NCI-H345 treated with DMSO at 0.1 percent for 48 hours (cell line): ENCODE data around the gene APOC3.
"Not testable (repeated sequence)": the region's sequence is repeated elsewhere in the genome, so short reads cannot be mapped to it uniquely, and the experiment has no call there.

Experiments
- DNase-seq: peaks from one replicate; lab custom pipeline; 2025; ENCODE audit not compliant: unreplicated experiment; lab: John Stamatoyannopoulos, UW

Gene APOC3

DNA sequence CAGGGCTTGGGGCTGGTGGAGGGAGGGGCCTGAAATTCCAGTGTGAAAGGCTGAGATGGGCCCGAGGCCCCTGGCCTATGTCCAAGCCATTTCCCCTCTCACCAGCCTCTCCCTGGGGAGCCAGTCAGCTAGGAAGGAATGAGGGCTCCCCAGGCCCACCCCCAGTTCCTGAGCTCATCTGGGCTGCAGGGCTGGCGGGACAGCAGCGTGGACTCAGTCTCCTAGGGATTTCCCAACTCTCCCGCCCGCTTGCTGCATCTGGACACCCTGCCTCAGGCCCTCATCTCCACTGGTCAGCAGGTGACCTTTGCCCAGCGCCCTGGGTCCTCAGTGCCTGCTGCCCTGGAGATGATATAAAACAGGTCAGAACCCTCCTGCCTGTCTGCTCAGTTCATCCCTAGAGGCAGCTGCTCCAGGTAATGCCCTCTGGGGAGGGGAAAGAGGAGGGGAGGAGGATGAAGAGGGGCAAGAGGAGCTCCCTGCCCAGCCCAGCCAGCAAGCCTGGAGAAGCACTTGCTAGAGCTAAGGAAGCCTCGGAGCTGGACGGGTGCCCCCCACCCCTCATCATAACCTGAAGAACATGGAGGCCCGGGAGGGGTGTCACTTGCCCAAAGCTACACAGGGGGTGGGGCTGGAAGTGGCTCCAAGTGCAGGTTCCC lies at the start of gene APOC3:
APOC3 (plus strand) TSS at position 383 of the 659 bp plus-strand sequence. CDS start 676 bp downstream, outside the sequence.
- no peak for DNase-seq

DNA sequence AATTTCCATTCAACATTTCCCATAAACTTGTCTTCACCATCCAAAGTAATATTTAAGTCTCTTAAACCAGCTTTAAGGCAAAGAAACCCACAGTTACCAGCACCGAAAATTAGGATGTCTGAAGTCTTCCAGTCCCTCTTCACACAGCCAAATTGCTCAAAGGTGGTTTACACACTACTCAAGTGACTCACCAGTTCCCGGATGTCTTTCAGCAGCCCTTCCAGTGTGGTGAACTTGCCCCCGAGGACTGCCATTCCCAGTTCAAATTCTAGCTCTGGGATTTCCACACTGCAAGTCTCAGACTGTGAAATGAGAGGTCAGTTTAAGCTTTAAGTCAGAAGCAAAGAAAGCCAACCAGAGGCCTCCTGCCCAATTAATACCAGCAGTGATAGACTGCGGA lies 47.0 kb upstream of the APOC3 start:
- no peak for DNase-seq

DNA sequence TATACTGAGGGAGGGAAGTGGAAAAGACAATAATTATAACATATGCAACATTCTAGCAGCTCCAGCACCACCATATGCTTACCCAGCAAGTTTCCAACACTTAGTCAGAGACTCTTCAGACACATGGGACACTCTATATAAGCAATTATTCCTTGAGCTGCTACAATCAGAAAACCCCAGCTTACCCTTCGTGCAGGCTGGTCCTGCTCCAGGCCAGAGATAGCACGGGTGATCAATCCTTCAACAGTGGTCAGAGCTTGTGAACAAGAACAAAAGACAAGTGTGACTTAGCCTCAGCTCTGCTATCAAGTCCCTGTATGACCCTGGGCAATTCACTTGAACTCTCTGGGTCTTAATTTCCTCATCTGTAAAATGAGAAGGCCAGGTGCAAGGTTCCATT lies 43.4 kb upstream of the APOC3 start:
- DNase-seq: no peak

DNA sequence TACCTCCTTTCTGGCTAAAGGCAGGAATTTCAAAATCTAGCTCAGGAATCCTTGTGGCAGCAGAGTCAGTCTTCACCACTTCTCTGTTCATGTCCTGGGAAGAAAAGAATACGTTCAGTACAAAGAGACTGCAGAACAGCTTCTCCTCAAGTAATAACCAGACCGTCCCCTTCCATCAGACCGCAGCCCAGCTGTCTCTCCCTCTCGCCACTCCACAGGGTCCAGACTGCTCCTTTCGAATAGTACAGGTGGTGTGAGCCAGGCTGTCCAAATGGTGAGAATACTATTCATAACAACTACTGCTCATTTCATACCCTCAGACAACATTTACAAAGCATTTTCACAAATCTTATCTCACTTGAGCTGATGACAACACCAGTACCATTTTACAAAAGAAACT lies 42.7 kb upstream of the APOC3 start:
- DNase-seq: no peak

DNA sequence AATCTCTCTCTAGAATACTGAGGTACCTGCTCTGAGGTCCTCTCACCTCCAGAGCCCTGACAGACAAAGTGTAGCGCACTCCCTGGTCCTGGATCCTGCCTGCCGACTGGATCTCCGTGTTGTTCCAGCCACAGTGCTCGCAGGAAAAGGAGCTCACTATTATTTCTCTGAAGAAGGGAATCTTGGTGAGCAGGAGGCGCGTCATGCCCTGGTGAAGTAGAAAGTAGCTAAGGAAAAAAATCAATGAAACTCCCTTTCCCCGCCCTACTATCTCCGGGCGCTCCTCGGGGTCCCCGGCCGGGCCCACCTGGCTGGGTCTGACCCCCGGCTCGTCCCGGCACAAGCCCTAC lies 42.3 kb upstream of the APOC3 start:
- DNase-seq: no peak

DNA sequence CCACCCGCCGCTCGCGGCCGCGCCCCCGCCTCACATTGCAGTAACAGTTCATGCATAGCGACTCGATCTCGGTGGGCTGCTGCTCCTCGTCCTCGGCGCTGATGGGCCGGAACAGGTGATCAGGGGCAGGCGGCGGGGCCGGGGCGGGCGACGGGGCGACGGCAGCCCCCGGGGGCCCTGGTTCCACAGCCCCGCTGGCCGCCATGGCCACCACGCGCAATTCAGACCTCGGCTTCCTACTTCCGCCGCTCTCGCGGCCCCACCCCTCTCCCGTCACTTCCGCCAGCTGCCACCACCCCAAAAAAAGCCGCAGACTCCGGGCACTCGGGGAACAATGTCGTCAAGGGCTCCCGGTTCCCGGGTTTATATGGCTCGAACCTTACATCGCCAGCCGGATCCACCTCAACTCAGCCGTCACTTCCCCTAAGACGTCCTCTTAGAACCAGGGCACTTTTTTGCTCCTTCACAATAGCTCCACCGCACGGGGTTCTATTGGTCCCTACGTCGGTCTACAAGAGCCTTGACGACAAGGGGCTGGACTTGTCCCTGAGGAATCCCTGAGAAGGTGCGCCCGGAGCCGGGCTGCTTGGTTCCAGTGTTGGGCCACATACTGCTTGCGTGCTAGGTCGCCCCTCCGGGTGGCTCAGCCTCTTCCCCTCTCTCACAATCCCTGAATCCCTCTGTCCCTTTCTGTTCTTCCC lies 41.8 kb upstream of the APOC3 start, which contains the start of gene ZPR1:
ZPR1 (minus strand) TSS at position 238 of the 701 bp plus-strand sequence; CDS start at position 205, 33 bp downstream.
- DNase-seq: peak; percentile 75

DNA sequence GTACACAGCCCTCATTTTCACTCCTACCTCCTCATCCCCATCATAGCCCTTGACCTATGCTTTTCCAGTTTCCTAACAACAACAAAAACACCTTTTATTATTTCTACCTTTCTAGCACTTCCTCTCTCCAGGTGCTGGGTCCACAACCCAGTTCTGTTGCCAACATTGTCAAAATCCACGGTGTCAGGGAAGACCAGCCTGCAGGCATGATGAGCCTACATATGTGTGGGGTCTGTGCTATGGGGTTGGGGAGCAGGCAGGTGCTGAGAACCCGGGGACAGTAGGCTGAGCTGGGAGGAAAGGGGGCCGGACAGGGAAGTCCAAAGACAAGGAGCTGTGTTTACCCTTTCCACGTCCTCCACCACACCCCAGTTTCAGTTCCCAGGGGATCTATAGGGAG lies 41.2 kb upstream of the APOC3 start:
- no peak for DNase-seq

DNA sequence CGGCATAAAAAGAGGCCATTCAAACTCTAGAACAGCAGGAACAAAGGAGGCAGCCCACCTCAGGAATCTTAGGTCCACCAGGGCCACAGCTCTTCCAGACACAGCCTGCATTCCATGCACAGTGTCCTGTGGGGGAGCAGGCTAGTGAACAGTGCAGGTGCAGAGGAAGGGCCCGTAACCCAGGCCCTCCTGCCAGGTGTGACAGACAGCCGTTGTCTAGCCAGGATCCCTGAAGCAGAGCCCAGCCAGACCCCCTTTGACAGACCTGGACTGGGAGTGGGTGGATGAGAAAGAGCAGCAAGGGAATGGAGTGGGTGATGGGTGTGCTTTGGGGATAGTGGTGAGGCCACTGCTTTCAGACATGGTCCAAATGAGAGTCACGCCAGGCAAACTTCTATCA lies 40.7 kb upstream of the APOC3 start:
- DNase-seq: no peak

DNA sequence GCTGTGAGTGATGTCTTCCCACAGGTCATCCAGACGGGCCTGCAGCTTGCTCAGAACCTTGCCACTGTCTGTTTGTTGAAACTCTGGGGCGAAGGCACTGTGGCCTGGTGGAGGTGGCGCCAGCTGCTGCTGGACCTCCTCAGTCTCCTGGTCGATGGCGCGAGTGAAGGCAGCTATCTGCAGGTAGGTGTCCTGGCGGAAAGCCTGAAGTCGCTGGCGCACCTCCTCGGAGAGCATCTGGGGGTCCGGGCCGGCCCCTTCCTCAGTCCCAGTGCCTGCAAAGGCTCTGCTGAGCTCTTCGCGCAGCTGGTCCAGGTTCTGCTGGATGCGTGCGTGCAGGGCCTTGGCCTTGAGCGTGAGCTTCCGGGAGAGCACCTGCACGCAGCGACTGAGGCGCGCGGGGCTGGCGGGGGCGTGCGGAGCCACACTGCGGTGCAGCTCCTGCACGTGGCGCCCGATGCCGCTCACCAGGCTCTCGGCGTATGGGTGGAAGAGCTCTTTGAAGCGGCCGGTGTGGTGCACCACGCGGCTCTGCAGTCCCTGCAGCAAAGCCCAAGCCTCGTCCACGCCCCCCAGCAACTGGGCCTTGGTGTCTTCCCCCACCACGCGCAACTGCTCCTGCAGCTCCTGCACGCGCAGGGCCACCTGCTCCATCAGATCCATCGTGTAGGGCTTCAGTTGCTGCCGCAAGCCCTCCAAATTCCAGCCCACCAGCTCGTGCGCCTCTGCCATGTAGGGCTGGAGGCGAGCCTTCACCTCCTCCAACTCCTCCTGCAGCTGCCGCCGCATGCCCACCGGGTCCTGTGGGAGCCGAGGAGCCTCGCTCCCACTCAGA lies 39.3 kb upstream of the APOC3 start:
- no peak for DNase-seq

DNA sequence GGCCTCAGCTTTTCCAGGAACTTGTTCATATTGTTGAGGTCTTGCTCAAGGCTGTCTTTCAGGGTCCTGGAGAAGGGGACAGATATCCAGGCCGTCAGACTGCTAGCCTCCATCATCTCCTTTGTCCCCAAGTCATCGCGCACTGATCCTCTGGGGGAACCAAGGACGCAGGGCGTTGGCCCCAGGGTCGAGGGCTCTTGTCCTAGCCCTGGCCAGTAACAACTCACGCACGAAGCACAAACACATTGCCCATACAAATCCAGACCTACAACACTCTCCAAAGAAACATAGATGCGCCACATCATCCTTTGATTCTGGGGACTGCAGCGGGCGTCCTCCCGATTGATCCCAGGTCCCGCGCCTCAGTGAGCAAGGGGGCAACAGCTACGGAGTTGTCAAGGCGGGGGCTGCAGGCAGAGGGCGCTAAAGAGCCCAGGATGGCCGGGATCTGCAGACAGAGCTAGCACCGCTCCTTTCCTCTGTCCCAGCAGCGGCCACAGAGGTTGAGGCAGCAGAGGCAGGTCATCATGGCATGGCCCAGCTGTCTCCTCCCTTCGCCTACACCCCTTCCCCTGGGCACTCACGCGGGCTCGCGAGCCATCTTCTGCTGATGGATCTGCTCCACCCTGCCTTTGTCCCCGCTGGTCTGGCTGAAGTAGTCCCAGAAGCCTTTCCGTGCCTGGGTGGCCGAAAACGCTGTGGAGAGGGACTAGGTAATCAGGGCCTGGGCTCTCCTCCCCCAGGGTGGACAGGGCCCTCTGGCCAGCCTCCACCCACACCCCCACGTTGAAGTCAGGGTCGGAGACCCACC lies 38.5 kb upstream of the APOC3 start:
- peak; percentile 40 for DNase-seq

DNA sequence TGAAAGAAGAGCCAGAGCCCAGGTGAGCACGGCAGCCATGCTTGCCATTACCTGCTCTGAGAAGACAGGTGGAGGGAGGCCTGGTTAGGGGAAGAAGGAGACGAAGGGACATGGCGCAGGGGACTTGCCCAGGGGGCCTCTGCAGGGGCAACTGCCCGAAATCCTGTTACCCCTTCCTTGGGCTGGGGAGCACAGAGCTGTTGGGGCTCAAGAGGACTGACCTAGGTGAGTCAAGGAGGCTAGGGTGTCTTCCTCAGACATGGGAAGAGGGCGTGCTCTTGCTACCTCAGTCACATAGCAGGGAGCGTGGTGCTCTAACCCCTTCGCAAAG lies 37.9 kb upstream of the APOC3 start, which contains the start of gene APOA5:
APOA5 (minus strand) TSS at position 67 of the 331 bp plus-strand sequence; CDS start at position 48, 19 bp downstream.
- no peak for DNase-seq

DNA sequence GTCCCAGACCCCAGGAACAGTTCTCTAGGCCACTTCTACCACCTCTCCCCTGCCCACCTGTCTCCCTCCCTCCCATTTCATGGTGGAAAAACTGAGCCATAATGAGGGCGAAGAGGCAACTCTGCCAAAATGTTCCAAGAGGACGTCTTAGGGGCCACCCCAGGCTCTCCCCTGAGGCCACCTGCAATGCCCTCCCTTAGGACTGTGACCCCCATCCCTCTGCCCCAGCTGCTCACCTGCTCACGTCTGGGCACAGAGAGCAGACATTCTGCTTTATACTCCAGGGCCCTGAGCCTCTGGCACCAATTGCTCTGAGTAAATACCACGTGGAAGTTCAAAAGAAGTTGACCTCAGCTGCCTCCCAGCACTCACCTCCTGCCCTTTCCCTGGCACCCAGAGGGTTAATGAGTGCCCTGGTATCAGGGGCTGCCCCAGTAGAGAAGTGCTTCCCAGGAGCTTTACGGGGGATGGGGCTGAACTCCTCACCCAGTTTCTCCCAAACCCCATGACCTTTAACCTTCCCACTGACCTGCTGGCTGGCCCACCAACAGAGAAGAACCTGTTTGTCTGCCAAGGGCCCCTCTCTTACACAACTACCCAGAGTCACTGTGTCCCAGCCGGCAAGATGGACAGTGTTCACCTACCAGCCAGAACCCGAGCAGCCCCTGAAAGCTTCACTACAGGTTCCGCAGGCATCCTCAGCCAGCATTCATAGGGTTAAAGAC lies 37.4 kb upstream of the APOC3 start:
- no peak for DNase-seq

DNA sequence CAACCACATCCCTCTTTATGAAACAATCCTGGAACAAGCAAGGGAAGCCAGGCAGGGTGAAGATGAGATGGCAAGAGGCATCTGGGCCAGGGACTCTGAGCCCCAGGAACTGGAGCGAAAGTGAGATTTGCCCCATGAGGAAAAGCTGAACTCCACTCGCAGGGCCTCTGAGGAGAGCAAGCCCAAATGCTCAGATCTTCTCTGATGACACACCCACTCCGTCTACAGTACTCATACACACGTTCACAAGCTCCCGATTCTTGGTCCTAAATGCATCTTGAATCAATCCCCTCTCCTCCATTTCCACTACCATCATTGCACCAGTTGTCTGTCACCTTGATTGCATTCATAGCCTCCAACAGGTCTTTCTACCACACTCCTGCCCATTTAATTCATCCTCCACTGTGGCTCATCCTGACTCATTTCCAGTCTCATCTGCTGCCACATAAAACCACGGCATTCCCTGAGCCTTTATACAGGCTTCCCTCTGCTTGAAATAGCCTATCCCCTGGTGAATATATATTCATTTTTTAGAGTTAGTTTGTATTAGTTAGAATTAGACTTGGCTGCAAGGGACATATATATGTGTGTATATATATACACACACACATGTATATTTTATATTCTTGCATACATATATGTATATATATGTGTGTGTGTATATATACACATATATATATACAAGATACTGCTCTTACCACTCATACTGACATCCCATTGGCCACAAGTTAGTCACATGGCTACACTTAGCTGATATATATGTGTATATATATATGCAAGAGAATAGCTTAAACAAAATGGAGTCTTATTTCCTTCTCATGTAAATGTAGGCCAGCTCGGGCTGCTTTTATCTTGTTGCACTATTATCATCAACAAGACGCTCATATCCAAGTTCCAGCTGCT lies 36.6 kb upstream of the APOC3 start:
- DNase-seq: no peak

DNA sequence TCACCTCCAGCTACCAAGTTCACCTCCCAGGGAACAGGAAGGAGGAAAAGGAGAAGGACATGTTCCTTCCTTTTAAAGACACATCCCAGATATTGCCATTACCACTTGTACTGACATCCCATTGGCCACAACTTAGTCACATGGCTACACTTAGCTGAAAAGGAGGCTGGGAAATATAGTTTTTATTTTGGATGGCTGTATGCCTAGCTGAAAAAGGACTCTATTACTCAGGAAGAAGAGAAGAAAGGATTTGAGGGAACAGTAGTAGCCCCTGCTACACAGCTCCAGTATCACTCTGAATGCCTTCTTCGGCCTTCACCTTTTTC lies 36.0 kb upstream of the APOC3 start:
- DNase-seq: no peak

DNA sequence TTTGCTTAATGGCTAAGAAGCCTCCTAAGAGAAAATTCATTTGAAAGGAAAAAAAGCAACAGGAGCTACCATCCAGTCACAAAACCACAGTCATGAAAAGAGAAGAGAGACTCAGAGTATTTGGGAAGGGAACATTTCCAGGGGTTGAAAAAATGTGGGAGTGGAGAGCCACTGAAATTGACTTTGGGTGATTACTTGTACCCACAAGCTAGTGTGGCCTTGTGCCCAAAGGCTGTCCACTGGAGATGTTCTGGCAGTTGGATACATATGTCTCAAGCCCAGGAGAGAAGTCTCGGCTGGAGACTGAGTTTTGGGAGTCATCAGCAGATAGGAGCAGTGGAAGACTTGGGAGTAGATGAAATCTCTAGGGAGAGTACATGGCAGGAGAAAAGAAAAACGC lies 34.9 kb upstream of the APOC3 start:
- no peak for DNase-seq

DNA sequence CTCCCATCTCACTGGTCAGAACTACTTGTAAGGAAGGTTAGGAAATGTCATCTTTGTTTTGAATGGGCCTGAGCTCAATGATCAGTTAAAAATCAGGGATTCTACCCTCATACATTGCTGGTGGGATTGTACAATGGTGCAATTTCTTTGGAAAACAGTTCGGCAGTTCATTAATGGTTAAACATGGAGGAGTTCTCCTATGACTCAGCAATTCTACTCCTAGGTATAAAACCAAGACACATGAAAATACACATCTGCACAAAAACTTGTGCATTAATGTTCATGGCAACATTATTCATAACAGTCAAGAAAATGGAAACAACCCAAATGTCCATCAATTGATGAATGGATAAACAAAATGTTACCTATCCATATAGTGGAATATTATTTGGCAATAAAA lies 33.2 kb upstream of the APOC3 start:
- DNase-seq: no peak

DNA sequence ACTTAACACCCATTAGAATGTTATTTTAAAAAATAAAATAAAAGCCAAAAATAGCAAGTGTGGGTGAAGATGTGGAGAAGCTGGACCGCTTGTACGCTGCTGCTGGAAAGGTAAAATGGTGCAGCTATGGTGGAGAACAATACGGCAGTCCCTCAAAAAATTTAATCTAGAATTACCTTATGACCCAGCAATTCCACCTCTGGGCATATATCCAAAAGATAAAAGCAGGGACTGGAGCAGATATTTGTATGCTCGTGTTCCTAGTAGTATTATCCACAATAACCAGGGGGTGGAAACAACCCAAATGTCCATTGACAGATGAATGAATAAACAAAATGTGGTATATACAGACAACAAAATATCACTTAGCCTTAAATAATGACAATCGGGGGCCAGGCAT lies 31.9 kb upstream of the APOC3 start:
- no peak for DNase-seq

DNA sequence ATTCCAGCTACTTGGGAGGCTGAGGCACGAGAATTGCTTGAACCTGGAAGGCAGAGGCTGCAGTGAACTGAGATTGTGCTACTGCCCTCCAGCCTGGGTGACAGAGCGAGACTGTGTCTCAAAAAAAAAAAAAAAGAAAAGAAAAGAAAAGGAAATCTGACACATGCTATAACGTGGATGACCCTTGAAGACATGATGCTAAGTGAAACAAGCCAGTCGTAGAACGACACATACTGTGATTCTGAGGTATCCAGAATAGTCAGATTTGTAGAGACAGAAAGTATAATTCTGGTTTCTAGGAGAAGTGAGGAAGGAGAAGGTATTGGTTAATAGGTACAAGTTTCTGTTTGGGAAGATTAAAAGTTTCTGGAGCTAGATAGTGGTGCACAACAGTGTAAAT lies 31.3 kb upstream of the APOC3 start:
- no peak for DNase-seq

DNA sequence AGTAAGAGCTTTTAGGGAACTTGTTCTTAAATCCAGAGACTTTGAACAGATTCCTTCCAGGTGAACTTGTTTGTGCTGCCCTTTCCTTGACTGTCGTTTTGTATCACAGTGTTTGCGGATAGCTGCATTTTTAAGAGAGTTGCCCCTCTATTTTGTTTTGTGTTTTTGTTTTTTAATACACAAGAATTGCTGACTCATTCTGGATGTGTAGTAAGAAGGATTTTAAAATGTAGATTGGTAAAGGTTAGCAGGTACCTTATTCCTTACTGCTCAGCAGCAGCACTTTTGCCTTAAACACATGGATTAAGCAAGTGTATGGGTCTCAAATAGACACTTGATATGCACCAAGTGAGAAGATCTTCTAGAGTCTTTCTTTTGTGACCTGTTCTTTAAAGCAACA lies 29.1 kb upstream of the APOC3 start:
- no peak for DNase-seq

DNA sequence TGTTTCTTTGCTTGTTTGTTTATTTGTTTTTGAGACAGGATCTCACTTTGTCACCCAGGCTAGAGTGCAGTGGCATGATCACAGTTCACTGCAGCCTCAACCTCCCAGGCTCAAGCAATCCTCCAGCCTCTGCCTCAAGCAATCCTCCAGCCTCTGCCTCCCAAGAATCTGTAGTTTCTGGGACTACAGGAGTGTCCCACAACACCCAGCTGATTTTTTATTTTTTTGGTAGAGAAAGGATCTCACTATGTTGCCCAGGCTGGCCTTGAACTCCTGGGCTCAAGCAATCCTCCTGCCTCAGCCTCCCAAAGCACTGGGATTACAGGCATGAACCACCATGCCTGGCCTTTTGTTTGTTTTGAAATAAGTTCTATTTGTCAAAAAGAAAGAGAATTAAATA lies 28.0 kb upstream of the APOC3 start:
- not testable (repeated sequence) for DNase-seq
